ENCODE measurements around the gene ISX.

ISX gene

DNA sequence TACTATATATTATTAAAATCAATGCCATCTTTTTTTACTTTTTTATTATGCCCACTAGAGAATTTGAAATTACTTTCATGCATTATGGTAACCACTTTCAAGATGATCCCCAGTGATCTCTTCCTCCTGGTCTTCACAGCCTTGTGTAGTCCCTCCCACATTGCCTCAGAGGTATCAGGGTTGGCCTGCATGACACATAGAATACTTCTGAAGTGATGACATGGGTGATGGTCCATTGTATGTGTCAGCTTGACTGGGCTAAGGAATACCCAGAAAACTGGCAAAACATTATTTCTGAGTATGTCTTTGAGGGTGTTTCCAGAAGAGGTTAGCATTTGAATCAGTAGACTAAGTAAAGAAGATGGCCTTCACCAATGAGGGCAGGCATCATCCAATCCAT, 14.2 kb upstream of the ISX start:
- no peak for DNase-seq (ENCODE audit: low read depth in 3 of 3)

DNA sequence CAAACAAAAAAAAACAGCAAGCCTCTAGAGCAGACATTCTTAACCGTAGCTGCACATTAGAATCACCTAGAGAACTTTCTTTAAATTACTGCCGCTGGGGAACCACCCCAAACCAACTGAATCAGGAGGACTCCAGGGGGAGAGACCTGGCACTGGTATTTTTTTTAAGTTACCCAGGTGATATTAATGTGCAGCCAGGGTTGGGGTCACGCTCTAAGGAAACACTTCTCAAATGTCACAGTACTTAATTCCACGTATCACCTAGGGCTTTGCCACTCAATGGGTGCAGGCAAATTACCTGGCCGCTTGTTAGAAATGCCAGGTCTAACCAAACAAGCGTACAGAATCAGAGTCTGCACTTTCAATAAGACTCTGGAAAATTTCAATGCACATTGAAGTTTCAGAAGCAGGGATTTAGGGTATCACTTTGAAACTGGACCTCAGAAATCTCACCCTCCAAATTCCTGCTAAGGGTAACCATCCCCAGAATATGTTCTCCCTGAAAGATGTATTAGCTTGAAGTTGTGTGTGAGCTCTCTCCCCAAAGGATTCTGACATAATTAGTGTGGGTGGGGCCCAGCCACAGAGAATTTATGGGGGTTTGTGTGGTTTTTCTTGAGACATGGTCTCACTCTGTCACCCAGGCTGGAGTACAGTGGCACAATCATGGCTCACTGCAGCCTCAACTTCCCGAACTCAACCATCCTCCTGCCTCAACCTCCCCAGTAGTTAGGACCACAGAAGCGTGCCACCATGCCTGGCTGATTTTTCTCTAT, 12.7 kb upstream of the ISX start:
- DNase-seq (ENCODE audit: low read depth in 3 of 3), result no peak

DNA sequence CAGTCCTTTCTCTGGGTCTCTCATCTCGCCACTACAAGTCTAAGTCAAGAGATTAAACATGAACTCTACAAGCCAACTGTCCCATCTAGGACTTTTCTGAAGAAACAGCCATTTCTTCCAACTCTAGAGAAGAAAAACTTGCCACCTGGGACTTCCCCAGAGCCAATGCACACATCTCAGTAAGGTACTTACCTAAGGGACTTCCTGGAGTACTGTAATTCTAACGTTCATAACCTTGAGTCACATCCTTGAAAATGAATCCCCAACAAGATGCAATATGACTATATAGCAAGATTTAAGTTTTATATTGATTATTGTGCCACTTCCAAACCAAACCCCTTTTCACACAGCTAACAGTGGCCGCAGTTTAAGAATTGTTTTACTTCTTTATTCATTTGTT, 11.9 kb upstream of the ISX start:
- DNase-seq (ENCODE audit: low read depth in 3 of 3), result no peak

DNA sequence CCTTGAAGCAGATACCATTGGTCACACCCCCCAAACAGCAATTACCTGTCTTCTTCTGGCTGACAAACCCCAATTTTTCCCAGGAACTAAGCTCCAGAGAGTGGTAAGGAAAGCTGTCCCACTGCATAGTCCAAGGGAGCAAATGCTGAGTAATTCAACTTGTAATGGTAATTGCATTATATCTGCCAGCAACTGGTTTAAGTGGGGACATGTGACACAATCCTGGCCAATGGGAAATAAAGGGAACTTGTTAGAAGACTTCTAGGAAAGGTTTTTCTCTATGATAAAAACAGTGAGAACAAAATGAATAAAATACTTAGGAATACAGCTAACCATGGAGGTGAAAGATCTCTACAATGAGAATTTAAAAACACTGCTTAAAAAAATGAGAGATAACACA, 9.5 kb upstream of the ISX start:
- DNase-seq (ENCODE audit: low read depth in 3 of 3), result no peak

GRCh38 chr22:35057155-35057554, 8.8 kb upstream of the ISX start:
- DNase-seq (ENCODE audit: low read depth in 3 of 3), result no peak

GRCh38 chr22:35059632-35060031, 6.3 kb upstream of the ISX start:
- no peak for DNase-seq (ENCODE audit: low read depth in 3 of 3)

DNA sequence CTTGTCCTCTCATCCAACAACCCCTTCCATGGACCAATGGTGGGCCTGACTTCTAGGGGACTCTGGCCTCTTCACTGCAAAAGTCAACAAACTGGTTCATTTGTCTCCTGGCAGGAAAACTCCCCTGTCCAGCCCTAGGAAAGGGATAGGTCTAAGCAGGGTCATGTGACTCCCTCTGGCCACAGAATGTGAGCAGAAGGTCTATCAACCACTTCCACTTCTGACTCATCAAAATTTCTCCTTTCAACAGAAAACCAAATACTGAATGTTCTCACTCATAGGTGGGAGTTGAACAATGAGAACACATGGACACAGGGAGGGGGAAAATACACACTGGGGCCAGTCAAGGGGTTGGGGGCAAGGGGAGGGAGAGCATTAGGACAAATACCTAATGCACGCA, 1.3 kb upstream of the ISX start:
- no peak for DNase-seq (ENCODE audit: low read depth in 3 of 3)

GRCh38 chr22:35065183-35065582, 775 bp upstream of the ISX start:
- DNase-seq (ENCODE audit: low read depth in 3 of 3), result no peak

GRCh38 chr22:35066768-35067167, 810 bp downstream of the ISX start:
- DNase-seq (ENCODE audit: low read depth in 3 of 3), result no peak

DNA sequence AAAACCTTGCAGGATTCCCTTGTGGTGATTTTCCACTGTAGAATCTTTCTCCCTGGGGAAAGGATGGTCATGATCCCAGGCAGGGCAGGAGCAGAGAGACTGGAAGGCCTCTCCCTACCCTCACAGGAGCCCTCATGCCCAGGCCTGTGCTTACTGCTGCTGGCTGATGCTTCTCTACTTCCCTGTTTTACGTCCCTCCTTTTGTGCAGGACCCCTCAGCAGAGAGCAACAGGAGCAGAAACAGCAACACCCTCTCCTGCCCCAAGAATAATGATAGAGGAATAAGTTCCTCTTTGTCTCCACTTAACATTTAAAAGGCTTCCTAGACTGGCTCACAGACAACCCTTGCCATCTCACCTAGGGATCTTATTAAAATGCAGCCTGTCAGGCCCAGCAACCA, 3.6 kb downstream of the ISX start:
- no peak for DNase-seq (ENCODE audit: low read depth in 3 of 3)

- no peak for DNase-seq (ENCODE audit: low read depth in 3 of 3)
Observed at GRCh38 chr22:35070451-35071093, 4.6 kb downstream of the ISX start.

DNA sequence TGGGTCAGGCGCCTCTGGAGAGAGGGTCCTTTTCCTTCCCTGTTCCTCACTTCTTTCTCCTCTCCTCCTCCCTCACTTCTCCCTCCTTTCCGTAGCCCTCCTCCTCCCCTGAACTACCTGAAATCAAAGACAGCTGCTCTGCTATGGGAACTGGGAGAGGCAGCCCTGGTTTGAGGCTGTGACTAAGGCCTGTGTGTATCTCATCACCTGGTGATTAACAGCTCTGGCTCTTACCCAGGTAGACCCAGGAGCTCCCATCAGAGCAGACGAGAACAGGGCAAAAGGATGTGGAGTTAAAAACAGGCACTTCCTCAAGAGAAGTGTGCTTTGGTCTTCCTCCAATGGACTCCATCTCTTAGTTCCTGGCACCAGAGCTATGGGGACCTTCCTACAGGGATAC, 5.8 kb downstream of the ISX start:
- DNase-seq (ENCODE audit: low read depth in 3 of 3), result no peak

- DNase-seq (ENCODE audit: low read depth in 3 of 3), result no peak
Observed at GRCh38 chr22:35072925-35073324, 7.0 kb downstream of the ISX start.

DNA sequence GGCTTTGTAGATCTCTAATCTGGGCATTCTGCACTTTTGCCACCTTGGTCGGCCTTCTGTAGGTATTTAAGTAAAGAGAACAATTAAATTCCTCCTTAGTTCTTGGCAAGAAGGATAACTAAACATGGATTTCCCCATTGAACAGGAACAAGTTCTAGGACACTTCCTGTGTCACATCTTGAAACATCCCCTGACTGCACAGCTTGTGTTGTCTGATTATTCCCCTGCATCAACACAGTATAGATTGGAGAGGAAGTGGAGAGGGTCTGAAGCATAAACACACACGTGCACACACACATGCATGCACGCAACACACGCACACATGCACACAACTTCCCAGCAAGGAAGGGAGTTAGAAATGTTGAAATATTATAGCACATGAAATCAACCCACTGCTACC, 8.6 kb downstream of the ISX start:
- DNase-seq (ENCODE audit: low read depth in 3 of 3), result no peak

DNA sequence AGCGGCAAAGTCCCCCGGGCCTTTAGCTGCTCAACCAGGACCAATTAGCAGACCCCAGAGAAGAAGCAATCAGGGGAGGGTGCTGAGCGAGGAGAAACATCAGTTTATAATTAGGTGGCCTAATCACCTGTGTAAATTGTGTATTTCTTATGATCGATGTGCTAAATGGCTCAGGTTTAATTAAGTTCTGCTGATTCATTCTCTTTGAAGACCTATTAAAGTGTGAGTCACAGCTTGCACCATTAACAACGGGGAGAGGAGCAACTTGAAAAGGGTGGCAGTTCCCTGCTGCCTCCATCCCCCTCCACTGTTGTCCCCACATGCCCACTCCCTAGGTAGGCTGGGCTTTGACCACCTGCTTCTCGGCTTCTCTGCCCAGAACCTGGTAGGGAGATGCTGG, 10.7 kb downstream of the ISX start:
- no peak for DNase-seq (ENCODE audit: low read depth in 3 of 3)

DNA sequence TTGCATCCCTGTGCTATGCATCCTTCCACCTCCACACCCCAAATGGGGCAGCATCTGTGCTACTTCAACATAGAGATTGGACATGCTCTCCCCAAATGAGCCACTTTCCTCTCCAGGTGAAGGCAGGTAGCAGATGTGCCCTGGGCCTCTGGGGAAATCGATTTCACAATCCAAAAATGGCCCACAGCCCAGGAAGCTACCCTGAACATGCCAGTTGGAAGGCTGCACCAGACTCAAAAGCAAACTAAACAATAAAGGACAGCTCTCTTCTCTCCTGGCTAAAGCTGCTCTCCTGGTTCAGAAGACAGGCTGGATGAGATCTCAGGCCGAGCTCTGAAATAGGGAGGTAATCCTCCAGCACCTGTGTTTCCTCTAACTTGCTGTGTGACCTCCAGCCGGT, 19.7 kb downstream of the ISX start:
- DNase-seq (ENCODE audit: low read depth in 3 of 3), result no peak

GRCh38 chr22:35089139-35089538, 23.2 kb downstream of the ISX start:
- DNase-seq (ENCODE audit: low read depth in 3 of 3), result no peak

GRCh38 chr22:35092406-35092805, 26.4 kb downstream of the ISX start:
- no peak for DNase-seq (ENCODE audit: low read depth in 3 of 3)

DNA sequence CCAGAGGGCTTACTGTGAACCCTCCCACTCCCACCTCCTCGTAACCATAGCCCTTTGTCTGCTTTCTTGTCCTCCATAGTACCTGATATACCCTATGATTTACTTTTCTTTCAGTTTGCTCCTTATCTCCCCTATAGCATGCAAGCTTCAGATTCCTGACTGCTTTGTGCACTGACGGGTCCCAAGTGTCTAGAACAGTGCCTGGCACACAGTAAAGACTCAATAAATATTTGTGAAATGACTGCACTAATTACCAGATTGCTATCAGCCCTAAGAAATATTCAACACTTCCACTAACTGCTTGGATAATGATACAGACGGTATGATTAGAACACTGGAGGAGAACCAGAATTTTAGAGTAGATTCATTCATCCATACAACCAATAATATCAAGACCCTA, 33.0 kb downstream of the ISX start:
- DNase-seq (ENCODE audit: low read depth in 3 of 3), result no peak

DNA sequence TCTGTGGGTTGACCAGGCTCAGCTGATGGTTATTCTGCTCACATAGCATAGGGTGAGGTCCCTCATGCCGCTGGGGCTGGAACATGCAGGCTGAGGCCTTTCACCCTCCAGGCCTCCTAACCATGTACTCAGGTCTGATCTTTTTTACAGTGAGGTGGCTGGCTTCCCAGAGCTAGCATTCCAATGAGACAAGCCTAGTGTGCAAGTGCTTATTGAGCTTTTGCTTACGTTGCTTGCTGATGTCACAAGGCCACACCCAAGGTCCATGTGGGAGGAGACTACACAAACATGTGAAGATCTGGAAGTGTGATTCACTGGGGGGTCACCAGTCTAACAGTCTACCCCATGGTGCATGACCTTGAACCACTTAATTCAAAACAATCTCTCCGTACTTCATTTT, 33.9 kb downstream of the ISX start:
- DNase-seq (ENCODE audit: low read depth in 3 of 3), result no peak

DNA sequence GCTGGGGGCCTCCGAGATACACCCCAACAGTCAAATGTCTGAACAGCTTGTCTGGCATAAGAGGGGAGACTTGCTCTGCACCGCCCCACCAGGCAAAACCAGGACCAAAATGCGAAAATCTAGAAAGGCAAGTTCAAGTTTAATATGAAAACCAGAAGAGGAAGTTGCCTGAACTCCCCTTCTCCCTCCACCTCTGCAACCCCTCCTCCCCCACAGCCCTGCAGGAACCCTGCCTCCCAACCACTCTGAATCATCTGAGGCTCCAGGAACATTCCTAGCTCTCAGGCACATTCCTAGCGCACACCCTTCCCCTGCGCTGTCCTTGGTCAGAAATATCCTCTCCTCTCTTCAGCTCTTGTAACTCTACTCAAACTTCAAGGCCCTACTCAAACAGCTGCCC, 36.7 kb downstream of the ISX start:
- no peak for DNase-seq (ENCODE audit: low read depth in 3 of 3)

DNA sequence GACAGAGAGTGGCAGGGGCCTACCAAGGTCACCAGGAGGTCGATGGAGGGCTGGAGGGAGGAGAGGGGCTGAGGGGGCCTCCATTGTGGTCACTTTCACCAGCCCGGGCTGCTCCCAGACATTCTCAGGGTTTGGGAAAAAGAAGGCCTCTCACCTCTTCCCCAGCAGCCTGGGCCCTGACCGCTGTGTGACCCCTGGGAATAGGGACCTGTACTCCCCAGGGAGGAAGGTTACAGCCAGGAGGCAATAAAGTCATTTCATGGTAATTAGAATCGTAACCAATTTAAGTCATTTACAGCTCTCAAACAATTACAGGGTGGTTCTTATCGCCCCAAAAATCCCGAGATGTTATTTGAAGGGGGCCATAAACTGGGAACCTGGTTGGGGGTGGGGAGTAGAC, 37.8 kb downstream of the ISX start:
- DNase-seq (ENCODE audit: low read depth in 3 of 3), result no peak

GRCh38 chr22:35104491-35104890, 38.5 kb downstream of the ISX start:
- no peak for DNase-seq (ENCODE audit: low read depth in 3 of 3)

DNA sequence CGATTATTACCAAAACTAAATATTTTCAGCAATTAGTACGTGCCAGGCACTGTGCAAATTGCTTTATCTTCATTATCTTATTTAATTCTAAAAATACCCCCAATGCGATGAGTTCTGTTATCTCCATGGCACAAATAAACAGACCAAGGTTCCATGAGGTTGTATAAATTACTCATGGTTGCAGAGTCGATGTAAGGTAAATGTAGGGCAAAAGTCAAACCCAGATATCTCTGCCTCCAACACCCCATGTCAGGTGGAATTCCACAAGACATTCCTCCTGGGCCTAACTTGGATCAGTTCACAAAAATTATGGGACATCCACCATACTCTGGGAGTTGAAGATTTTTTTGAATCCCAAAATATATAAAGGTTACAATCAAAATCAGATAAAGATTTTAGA, 43.7 kb downstream of the ISX start:
- no peak for DNase-seq (ENCODE audit: low read depth in 3 of 3)

All from stimulated activated CD4-positive, alpha-beta T cell treated with anti-CD3 and anti-CD28 coated beads, TNF-alpha, amount 100 ng/mL, for 4 hours (primary cell).